Measurements from ENCODE around the gene MAD2L1.
"Not testable (repeated sequence)": the region's sequence is repeated elsewhere in the genome, so short reads cannot be mapped to it uniquely, and the experiment has no call there.

The MAD2L1 gene

DNA sequence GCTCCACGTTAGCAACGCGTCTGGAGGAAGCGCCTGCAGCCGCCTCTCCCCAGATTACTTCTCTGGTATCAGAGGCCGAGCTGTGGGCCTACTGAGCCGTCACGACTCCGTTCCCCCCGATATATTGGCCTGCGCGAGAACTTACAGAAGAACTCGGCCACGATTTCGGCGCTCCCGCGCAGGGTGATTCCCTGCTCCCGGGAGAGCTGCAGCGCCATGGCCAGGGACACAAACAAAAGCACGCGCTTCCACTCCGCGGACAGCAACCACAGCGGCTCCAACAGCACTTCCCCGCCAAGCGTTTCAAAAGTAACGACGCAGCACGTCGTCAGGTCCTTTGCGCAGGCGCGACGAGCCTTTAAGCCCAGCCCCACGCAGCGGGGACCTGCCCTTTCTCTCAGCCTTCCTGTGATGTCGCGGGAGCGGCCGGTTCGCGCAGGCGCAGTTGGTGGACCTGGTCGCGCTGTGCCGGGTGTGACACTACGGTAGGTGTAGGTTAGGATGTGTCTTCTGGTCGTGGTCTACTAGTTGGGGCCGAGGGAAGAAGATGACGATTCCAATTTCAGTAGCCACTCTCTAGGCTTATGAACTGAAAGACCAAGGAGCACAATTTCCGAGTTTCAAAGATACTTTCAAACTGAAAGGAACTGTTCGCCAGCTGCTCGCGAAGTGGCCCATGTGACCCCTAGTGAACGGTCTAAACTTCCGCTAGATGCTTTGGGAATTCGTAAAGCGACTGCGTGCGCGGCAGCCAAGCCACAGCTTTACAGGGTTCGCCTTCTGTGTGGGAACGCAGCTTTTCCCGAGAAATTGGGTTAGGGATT, at the start of gene MAD2L1:
Gene MAD2L1 (minus strand): TSS at position 332 of the 824 bp plus-strand sequence. CDS start 114 bp downstream, at position 218.
- ChIA-PET CTCF (no interaction called here), POLR2A (ENCODE audit: low non-redundant PET) (no interaction called here)
- DNase-seq (ENCODE audit: low spot score), result peak; percentile 97
- TF ChIP-seq, protein P1, sequence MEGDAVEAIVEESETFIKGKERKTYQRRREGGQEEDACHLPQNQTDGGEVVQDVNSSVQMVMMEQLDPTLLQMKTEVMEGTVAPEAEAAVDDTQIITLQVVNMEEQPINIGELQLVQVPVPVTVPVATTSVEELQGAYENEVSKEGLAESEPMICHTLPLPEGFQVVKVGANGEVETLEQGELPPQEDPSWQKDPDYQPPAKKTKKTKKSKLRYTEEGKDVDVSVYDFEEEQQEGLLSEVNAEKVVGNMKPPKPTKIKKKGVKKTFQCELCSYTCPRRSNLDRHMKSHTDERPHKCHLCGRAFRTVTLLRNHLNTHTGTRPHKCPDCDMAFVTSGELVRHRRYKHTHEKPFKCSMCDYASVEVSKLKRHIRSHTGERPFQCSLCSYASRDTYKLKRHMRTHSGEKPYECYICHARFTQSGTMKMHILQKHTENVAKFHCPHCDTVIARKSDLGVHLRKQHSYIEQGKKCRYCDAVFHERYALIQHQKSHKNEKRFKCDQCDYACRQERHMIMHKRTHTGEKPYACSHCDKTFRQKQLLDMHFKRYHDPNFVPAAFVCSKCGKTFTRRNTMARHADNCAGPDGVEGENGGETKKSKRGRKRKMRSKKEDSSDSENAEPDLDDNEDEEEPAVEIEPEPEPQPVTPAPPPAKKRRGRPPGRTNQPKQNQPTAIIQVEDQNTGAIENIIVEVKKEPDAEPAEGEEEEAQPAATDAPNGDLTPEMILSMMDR (conservative IDR thresholded peaks at IDR 0.05; ENCODE audit: low read depth), result no peak
- H3K27ac ChIP-seq, result peak within 1 kb of the TSS; percentile 94

DNA sequence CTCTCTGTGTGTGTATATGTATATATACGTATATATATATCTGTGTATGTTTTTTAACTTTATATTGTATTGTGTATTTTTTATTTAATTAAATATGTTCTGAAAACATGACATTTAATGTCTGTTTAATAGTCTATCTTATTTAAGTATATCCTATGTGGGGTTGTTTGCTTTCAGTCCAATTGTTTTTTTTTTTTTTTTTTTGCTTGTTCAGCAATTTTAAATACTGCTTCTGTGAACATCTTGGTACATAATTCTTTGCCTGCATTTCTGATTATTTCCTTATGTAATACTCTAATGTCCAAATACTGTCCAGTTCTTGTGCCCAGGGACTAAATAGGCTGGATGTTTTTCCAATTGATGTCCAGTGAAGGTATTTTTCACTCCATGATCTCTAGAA, 45.1 kb upstream of the MAD2L1 start:
- TF ChIP-seq, protein P1 (conservative IDR thresholded peaks at IDR 0.05; ENCODE audit: low read depth), result no peak
- DNase-seq (ENCODE audit: low spot score), result no peak
- no peak overlapping the region for H3K27ac ChIP-seq
- ChIA-PET POLR2A (ENCODE audit: low non-redundant PET) (interaction anchor here (0.7 kb wide), 1 partner anchor 425 kb away, joined by 3 read pairs; no protein-coding TSS in a partner anchor), CTCF (no interaction called here)

- DNase-seq (ENCODE audit: low spot score), result no peak
- POLR2A ChIA-PET (ENCODE audit: low non-redundant PET), result no interaction called here
- CTCF ChIA-PET, result no interaction called here
- H3K27ac ChIP-seq, result no peak overlapping the region
- TF ChIP-seq, protein P1 (conservative IDR thresholded peaks at IDR 0.05; ENCODE audit: low read depth), result no peak
Observed at GRCh38 chr4:120109406-120109805, 42.8 kb upstream of the MAD2L1 start.

DNA sequence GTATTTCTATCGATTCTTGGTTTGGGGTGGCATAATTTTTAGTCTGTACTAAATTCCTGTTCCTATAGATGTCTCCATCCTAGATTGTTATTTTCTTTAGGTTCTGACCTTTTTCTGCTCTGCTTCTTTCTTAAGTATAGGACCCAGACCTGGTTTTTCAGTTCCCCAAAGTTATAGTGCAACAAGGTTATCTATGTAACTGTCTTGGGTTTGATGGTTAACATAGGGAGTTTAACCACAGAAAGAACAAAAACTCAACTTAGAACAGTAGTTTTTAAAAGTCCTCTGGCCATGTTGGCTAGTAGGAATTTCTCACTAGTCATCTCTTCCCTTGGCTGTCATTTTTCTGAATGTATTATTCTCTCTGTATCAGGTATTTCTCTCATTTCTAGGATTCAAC, 38.8 kb upstream of the MAD2L1 start:
- ChIA-PET CTCF (no interaction called here), POLR2A (ENCODE audit: low non-redundant PET) (no interaction called here)
- H3K27ac ChIP-seq, result no peak overlapping the region
- DNase-seq (ENCODE audit: low spot score), result no peak
- TF ChIP-seq, protein P1 (conservative IDR thresholded peaks at IDR 0.05; ENCODE audit: low read depth), result no peak

- ChIA-PET POLR2A (ENCODE audit: low non-redundant PET) (no interaction called here), CTCF (no interaction called here)
- H3K27ac ChIP-seq, result no peak overlapping the region
- TF ChIP-seq, protein P1 (conservative IDR thresholded peaks at IDR 0.05; ENCODE audit: low read depth), result no peak
- DNase-seq (ENCODE audit: low spot score), result no peak
Observed at GRCh38 chr4:120096508-120097297, 30.1 kb upstream of the MAD2L1 start.

DNA sequence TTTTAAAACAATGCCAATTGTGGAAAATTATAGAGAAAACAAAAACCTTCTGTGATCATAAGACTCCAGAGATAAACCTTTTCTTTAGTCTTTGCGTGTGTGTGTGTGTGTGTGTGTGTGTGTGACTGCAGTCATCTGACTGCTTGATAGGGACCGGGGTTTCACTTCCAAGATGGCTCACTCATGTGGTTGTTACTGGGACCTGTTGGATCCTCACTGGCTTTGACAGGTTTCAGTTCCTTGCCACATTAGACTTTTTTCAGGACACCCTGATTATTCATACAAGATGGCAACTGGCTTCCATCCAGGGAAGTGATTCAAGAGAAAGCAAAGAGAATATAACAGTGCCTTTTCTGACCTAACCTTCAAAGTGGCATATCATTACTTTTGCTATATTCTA, 21.9 kb upstream of the MAD2L1 start:
- DNase-seq (ENCODE audit: low spot score), result no peak
- TF ChIP-seq, protein P1 (conservative IDR thresholded peaks at IDR 0.05; ENCODE audit: low read depth), result no peak
- no peak overlapping the region for H3K27ac ChIP-seq
- ChIA-PET CTCF (no interaction called here), POLR2A (ENCODE audit: low non-redundant PET) (no interaction called here)

GRCh38 chr4:120088066-120088465, 21.4 kb upstream of the MAD2L1 start:
- POLR2A ChIA-PET (ENCODE audit: low non-redundant PET); DNase-seq (ENCODE audit: low spot score); CTCF ChIA-PET; H3K27ac ChIP-seq: not testable (repeated sequence)
